B cell (primary cell): Measurements from ENCODE around the gene TPCN1. TPM values are rescaled to one million over a fixed set of nuclear protein-coding genes. Genes with fewer than 3 reads are reported as not detected.

Source experiments
- ATAC-seq: fragments of 200-7000 bp; cut with Tn5 transposase; one replicate; pipeline ENCODE4 v1.10.0; 2021; ENCODE audit warnings: low read depth, mild to moderate bottlenecking, moderate number of reproducible peaks, moderate library complexity
- CTCF ChIA-PET: fragments of 350-600 bp; sonication (Branson Sonifier 250); formaldehyde crosslinking; loops from one replicate; lab custom pipeline; 2021; ENCODE audit warnings: antibody characterized with exemption, inconsistent platforms; lab: Charles Lee
- POLR2A ChIA-PET: fragments of 350-600 bp; sonication (Branson Sonifier 250); formaldehyde crosslinking; loops from one replicate; lab custom pipeline; 2021; ENCODE audit warnings: antibody characterized with exemption; lab: Charles Lee
- DNase-seq: peaks from one replicate; pipeline ENCODE4 v3.0.0; 2013
- H2AFZ ChIP-seq: 2 replicates; pipeline ENCODE4 v1.6.1; 2012; ENCODE audit warnings: mild to moderate bottlenecking, low read depth, low read length; ENCODE audit not compliant: insufficient read depth, poor library complexity, severe bottlenecking
- H3K27ac ChIP-seq, 2 donors: 1 replicate in 1 of 2; 2 replicates in 1 of 2; pipeline ENCODE4 v1.5.1; 2012 to 2013; ENCODE audit warnings: low read length in 2 of 2, mild to moderate bottlenecking in 2 of 2, moderate library complexity in 1 of 2
- H3K27me3 ChIP-seq, 4 experiments: fragments of 200-600 bp in 1 of 4; sonication (generic) in 1 of 4; replicated peaks in 1 of 4; 1 replicate in 2 of 4; 2 replicates in 2 of 4; pipeline versions ENCODE4 v1.6.1 to v1.7.0; 2013 to 2016; ENCODE audit warnings: low read length in 3 of 4, mild to moderate bottlenecking in 2 of 4, mixed read lengths in 1 of 4, moderate library complexity in 1 of 4; ENCODE audit not compliant: insufficient read depth in 4 of 4, control insufficient read depth in 3 of 4; ENCODE audit errors: control extremely low read depth in 1 of 4
- H3K36me3 ChIP-seq, 2 experiments: replicated peaks in 1 of 2; 1 replicate in 1 of 2; 2 replicates in 1 of 2; pipeline versions ENCODE4 v1.6.1 to v1.7.1; 2013; ENCODE audit warnings: low read length in 1 of 2; ENCODE audit not compliant: insufficient read depth in 2 of 2, control insufficient read depth in 1 of 2; ENCODE audit errors: control extremely low read depth in 1 of 2, extremely low read depth in 1 of 2
- H3K4me1 ChIP-seq, 2 donors: fragments of 200-600 bp in 1 of 2; sonication (generic) in 1 of 2; 1 replicate in 1 of 2; 2 replicates in 1 of 2; pipeline versions ENCODE4 v1.5.1 to v1.6.1; 2013 to 2017; ENCODE audit warnings: low read length in 2 of 2; ENCODE audit not compliant: control insufficient read depth in 2 of 2, insufficient read depth in 2 of 2
- H3K4me2 ChIP-seq: replicated peaks from 2 replicates; pipeline ENCODE3; 2012; ENCODE audit warnings: mild to moderate bottlenecking, low read depth, low read length; ENCODE audit not compliant: poor library complexity, severe bottlenecking
- H3K4me3 ChIP-seq, 5 experiments: fragments of 200-600 bp in 1 of 5; sonication (generic) in 1 of 5; 1 replicate in 3 of 5; 2 replicates in 2 of 5; pipeline versions ENCODE4 v1.5.1 to v1.7.0; 2011 to 2016; ENCODE audit warnings: low read length in 4 of 5, mild to moderate bottlenecking in 4 of 5, low read depth in 2 of 5, control low read depth in 1 of 5, moderate library complexity in 1 of 5; ENCODE audit not compliant: insufficient read depth in 1 of 5; ENCODE audit errors: control extremely low read depth in 1 of 5, extremely low read depth in 1 of 5
- H3K79me2 ChIP-seq: fragments of 200-600 bp; sonication (generic); one replicate; pipeline ENCODE4 v1.6.0; 2016; ENCODE audit warnings: low read length; ENCODE audit not compliant: control insufficient read depth, insufficient read depth
- H3K9ac ChIP-seq: fragments of 200-600 bp; sonication (generic); 2 replicates; pipeline ENCODE4 v1.6.1; 2017; ENCODE audit warnings: mild to moderate bottlenecking, low read length, moderate library complexity
- H3K9me3 ChIP-seq, 3 donors: one replicate each; pipeline versions ENCODE4 v1.6.1 to v1.7.1; 2013; ENCODE audit warnings: low read length in 2 of 3; ENCODE audit not compliant: control insufficient read depth in 2 of 3, insufficient read depth in 1 of 3; ENCODE audit errors: control extremely low read depth in 1 of 3
- H4K20me1 ChIP-seq: 2 replicates; pipeline ENCODE4 v1.6.0; 2012; ENCODE audit warnings: mild to moderate bottlenecking, low read length; ENCODE audit not compliant: insufficient read depth, control insufficient read depth, poor library complexity, severe bottlenecking
- H3K27ac Mint-ChIP-seq: one replicate; pipeline ENCODE4 v1.8.0; 2021; ENCODE audit warnings: mixed read lengths
- H3K27me3 Mint-ChIP-seq: one replicate; pipeline ENCODE4 v1.8.0; 2021; ENCODE audit warnings: mixed read lengths
- H3K4me1 Mint-ChIP-seq: one replicate; pipeline ENCODE4 v1.8.0; 2021; ENCODE audit warnings: mixed read lengths
- H3K4me3 Mint-ChIP-seq: one replicate; pipeline ENCODE4 v1.8.0; 2021; ENCODE audit warnings: mixed read lengths
- H3K9me3 Mint-ChIP-seq: one replicate; pipeline ENCODE4 v1.8.0; 2022; ENCODE audit warnings: mixed read lengths; ENCODE audit not compliant: insufficient read depth
- EZH2 ChIP-seq: IDR thresholded peaks from 2 replicates; pipeline ENCODE4 v1.6.1; 2012; ENCODE audit warnings: borderline replicate concordance, low read depth, mild to moderate bottlenecking, moderate library complexity, low read length; ENCODE audit not compliant: insufficient read depth, poor library complexity, severe bottlenecking
- WGBS: methylation state at CpG from one replicate; pipeline ENCODE4 v1.1.5; 2013; ENCODE audit warnings: missing lambda C conversion rate; ENCODE audit not compliant: insufficient coverage; 5-methylcytosine and 5-hydroxymethylcytosine counted together
- intact Hi-C: fragments of 100-400 bp; cut with micrococcal nuclease; formaldehyde crosslinking; loops from one replicate; pipeline ENCODE4 v1.10.0; 2022
- polyA plus RNA-seq: library from polyadenylated mRNA; depleted of rRNA; stranded (reverse); fragments of >200 nt; gene quantifications from 2 replicates; pipeline ENCODE4 v1.2.3, GENCODE V29; 2012
- total RNA-seq, 2 donors: library from RNA; stranded (reverse); fragments of 120-200 nt in 1 of 2; gene quantifications; 1 replicate in 1 of 2; 2 replicates in 1 of 2; pipeline versions ENCODE4 v1.2.3 to v1.2.4, GENCODE V29; 2013 to 2022
- TF ChIP-seq, protein P1 (sequence below): fragments of 200-600 bp; IDR thresholded peaks from one replicate; pipeline ENCODE4 v1.8.0; 2022; ENCODE audit warnings: antibody characterized with exemption, mild to moderate bottlenecking

TPCN1 gene
- total and polyA plus RNA-seq, 2 donors (not counting 1 experiment from before 2014, with no cell fraction given): 80.8 to 258 TPM

DNA sequence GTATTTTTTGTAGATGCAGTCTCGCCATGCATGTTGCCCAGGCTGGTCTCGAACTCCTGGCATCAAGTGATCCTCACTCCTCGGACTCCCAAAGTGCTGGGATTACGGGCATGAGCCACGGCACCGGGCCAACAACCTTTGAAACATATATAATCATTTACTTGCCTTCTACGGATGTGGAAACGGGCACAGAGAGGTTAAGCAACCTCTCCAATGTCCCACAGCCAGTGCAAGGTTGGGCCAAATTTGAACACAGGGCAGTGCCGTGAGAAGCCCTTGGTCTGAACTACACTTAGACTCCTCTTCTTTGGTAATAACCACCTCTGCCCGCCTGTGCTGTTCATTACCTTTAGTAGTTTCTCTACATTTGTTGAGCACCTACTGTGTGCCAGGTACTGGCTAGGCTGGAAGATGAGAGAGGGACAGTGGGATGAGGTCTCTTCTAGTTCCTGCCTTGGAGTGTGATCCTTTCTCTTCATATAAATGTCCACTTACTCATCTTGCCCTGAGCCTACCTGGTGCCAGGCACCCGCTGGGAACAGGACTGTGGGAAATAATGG, 38.2 kb upstream of the TPCN1 start:
- POLR2A ChIA-PET: interaction anchor here (0.6 to 0.8 kb wide), 4 partner anchors 9 to 48 kb away, joined by 3 to 4 read pairs (median 4); partner anchors contain the start of gene RASAL1

More for the DNA sequence above, 38.2 kb upstream of the TPCN1 start:
- peak overlapping the region; percentile 32 for H3K27ac Mint-ChIP-seq
- Histone ChIP-seq H4K20me1 (peaks cover 42% of the 10 kb centered on the region), H3K9me3 (no peaks in the 10 kb centered on the region), H3K4me2 (peak overlapping the region; percentile 10), H3K4me1 (peaks cover 25 to 34% of the 10 kb centered on the region in 2 donors), H3K36me3 (peaks cover 0 to 42% of the 10 kb centered on the region in 2 experiments), H3K27ac (no peak overlapping the region), H3K4me3 (no peak overlapping the region), H2AFZ (no peak overlapping the region), H3K79me2 (peaks cover 69% of the 10 kb centered on the region), H3K9ac (no peak overlapping the region), H3K27me3 (no peaks in the 10 kb centered on the region)
- TF ChIP-seq, protein P1, sequence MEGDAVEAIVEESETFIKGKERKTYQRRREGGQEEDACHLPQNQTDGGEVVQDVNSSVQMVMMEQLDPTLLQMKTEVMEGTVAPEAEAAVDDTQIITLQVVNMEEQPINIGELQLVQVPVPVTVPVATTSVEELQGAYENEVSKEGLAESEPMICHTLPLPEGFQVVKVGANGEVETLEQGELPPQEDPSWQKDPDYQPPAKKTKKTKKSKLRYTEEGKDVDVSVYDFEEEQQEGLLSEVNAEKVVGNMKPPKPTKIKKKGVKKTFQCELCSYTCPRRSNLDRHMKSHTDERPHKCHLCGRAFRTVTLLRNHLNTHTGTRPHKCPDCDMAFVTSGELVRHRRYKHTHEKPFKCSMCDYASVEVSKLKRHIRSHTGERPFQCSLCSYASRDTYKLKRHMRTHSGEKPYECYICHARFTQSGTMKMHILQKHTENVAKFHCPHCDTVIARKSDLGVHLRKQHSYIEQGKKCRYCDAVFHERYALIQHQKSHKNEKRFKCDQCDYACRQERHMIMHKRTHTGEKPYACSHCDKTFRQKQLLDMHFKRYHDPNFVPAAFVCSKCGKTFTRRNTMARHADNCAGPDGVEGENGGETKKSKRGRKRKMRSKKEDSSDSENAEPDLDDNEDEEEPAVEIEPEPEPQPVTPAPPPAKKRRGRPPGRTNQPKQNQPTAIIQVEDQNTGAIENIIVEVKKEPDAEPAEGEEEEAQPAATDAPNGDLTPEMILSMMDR: no peak
- TF ChIP-seq EZH2: no peak
- ATAC-seq (no peak), DNase-seq (no peak)
- H3K4me3 Mint-ChIP-seq: peak overlapping the region; percentile 23
- no peaks in the 10 kb centered on the region for H3K27me3 Mint-ChIP-seq
- WGBS: 93% methylated on average over 8 of the region's 11 CpGs
- intact Hi-C loops: no loop called here
- H3K4me1 Mint-ChIP-seq: peaks cover 36% of the 10 kb centered on the region
- CTCF ChIA-PET: interaction anchor here (0.7 kb wide), 1 partner anchor 63 kb away, joined by 3 read pairs; no protein-coding TSS in a partner anchor
- no peaks in the 10 kb centered on the region for H3K9me3 Mint-ChIP-seq
